Measurements from ENCODE around the gene ALKBH4. TPM values are rescaled to one million over a fixed set of nuclear protein-coding genes. Genes with fewer than 3 reads are reported as not detected.
A peak's percentile ranks its signal among the peaks of the same experiment; 100 is the strongest.

The ALKBH4 gene
- total and polyA plus RNA-seq, 10 of the 15 experiments (the other 5 are each of a cell fraction or from before 2014, with no cell fraction given) = 4.1 to 16.9 (median 11.3) TPM

DNA sequence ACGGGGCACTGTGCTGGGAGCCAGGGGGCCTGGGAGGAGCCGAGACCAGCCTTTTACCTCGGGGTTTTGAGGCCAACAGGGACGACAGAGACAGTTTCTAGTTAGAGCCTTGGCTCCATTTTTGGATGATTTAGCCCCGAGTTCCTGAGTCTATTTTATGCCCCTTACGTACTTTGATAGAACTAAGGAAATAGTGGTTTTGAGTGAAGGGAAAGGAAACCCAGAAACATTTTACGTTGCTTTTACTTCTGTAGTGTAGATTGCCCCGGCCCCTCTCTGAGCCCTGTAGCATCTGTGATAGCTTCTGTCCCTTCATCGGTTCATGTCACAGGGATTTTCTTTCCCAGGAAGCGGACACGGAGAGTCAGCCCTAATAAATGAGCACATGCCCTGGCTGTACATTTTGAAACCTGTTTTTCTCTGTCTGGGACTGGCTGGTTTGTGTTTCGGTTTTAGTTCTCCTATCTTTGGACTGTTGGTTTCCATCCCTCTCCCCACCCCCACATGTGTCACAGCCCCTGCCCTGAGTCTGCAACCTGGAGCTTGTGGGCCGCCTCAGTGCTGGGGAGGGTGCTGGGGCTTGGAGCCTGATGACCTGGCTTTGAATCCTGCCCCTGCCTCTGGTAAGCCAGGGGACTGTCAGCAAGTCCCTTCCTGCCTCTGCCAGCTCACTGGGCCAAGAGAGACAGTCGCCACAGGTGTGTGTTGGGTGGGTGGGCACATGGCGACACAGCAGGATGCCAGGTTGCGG is 38.2 kb downstream of the ALKBH4 start (continued):
- TF ChIP-seq, protein P1, sequence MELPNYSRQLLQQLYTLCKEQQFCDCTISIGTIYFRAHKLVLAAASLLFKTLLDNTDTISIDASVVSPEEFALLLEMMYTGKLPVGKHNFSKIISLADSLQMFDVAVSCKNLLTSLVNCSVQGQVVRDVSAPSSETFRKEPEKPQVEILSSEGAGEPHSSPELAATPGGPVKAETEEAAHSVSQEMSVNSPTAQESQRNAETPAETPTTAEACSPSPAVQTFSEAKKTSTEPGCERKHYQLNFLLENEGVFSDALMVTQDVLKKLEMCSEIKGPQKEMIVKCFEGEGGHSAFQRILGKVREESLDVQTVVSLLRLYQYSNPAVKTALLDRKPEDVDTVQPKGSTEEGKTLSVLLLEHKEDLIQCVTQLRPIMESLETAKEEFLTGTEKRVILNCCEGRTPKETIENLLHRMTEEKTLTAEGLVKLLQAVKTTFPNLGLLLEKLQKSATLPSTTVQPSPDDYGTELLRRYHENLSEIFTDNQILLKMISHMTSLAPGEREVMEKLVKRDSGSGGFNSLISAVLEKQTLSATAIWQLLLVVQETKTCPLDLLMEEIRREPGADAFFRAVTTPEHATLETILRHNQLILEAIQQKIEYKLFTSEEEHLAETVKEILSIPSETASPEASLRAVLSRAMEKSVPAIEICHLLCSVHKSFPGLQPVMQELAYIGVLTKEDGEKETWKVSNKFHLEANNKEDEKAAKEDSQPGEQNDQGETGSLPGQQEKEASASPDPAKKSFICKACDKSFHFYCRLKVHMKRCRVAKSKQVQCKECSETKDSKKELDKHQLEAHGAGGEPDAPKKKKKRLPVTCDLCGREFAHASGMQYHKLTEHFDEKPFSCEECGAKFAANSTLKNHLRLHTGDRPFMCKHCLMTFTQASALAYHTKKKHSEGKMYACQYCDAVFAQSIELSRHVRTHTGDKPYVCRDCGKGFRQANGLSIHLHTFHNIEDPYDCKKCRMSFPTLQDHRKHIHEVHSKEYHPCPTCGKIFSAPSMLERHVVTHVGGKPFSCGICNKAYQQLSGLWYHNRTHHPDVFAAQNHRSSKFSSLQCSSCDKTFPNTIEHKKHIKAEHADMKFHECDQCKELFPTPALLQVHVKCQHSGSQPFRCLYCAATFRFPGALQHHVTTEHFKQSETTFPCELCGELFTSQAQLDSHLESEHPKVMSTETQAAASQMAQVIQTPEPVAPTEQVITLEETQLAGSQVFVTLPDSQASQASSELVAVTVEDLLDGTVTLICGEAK (IDR thresholded peaks at IDR 0.05; ENCODE audit: borderline replicate concordance) = no peak
- no peak for TF ChIP-seq SUPT20H (IDR thresholded peaks at IDR 0.05; ENCODE audit: borderline replicate concordance, control insufficient read depth, low read depth, low read length)
- TF ChIP-seq JUNB (IDR thresholded peaks at IDR 0.05) = no peak
- no peak for TF ChIP-seq ZNF274 (IDR thresholded peaks at IDR 0.05; ENCODE audit: insufficient read depth, insufficient read length)
- no peak for TF ChIP-seq FOXK2 (IDR thresholded peaks at IDR 0.05)
- TF ChIP-seq TCF12 (IDR thresholded peaks at IDR 0.05; ENCODE audit: low read depth, low read length) = peak; percentile 58
- no peak for TF ChIP-seq JUND (IDR thresholded peaks at IDR 0.05; ENCODE audit: low read depth, low read length)
- TF ChIP-seq, protein P2, sequence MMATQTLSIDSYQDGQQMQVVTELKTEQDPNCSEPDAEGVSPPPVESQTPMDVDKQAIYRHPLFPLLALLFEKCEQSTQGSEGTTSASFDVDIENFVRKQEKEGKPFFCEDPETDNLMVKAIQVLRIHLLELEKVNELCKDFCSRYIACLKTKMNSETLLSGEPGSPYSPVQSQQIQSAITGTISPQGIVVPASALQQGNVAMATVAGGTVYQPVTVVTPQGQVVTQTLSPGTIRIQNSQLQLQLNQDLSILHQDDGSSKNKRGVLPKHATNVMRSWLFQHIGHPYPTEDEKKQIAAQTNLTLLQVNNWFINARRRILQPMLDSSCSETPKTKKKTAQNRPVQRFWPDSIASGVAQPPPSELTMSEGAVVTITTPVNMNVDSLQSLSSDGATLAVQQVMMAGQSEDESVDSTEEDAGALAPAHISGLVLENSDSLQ (IDR thresholded peaks at IDR 0.05) = no peak; the same call in 1 of the 2 replicates
- no peak for TF ChIP-seq CHD1 (IDR thresholded peaks at IDR 0.05; ENCODE audit: low read depth, low read length)
- TF ChIP-seq, protein P3, sequence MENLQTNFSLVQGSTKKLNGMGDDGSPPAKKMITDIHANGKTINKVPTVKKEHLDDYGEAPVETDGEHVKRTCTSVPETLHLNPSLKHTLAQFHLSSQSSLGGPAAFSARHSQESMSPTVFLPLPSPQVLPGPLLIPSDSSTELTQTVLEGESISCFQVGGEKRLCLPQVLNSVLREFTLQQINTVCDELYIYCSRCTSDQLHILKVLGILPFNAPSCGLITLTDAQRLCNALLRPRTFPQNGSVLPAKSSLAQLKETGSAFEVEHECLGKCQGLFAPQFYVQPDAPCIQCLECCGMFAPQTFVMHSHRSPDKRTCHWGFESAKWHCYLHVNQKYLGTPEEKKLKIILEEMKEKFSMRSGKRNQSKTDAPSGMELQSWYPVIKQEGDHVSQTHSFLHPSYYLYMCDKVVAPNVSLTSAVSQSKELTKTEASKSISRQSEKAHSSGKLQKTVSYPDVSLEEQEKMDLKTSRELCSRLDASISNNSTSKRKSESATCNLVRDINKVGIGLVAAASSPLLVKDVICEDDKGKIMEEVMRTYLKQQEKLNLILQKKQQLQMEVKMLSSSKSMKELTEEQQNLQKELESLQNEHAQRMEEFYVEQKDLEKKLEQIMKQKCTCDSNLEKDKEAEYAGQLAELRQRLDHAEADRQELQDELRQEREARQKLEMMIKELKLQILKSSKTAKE (IDR thresholded peaks at IDR 0.05; ENCODE audit: low read depth, poor library complexity, severe bottlenecking) = peak; percentile 90
- no peak; the same call in 1 of the 2 replicates for TF ChIP-seq SPI1 (IDR thresholded peaks at IDR 0.05; ENCODE audit: borderline replicate concordance, insufficient read depth, low read depth, low read length)
- no peak for TF ChIP-seq SUZ12 (IDR thresholded peaks at IDR 0.05; ENCODE audit: unreplicated experiment)
- no peak for TF ChIP-seq MYB (IDR thresholded peaks at IDR 0.05; ENCODE audit: borderline replicate concordance, low read depth, low read length)
- peak; percentile 58; the same call in 1 of the 2 replicates for TF ChIP-seq TBL1XR1 (IDR thresholded peaks at IDR 0.05; ENCODE audit: low read depth, low read length)
- TF ChIP-seq, protein P4, sequence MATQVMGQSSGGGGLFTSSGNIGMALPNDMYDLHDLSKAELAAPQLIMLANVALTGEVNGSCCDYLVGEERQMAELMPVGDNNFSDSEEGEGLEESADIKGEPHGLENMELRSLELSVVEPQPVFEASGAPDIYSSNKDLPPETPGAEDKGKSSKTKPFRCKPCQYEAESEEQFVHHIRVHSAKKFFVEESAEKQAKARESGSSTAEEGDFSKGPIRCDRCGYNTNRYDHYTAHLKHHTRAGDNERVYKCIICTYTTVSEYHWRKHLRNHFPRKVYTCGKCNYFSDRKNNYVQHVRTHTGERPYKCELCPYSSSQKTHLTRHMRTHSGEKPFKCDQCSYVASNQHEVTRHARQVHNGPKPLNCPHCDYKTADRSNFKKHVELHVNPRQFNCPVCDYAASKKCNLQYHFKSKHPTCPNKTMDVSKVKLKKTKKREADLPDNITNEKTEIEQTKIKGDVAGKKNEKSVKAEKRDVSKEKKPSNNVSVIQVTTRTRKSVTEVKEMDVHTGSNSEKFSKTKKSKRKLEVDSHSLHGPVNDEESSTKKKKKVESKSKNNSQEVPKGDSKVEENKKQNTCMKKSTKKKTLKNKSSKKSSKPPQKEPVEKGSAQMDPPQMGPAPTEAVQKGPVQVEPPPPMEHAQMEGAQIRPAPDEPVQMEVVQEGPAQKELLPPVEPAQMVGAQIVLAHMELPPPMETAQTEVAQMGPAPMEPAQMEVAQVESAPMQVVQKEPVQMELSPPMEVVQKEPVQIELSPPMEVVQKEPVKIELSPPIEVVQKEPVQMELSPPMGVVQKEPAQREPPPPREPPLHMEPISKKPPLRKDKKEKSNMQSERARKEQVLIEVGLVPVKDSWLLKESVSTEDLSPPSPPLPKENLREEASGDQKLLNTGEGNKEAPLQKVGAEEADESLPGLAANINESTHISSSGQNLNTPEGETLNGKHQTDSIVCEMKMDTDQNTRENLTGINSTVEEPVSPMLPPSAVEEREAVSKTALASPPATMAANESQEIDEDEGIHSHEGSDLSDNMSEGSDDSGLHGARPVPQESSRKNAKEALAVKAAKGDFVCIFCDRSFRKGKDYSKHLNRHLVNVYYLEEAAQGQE (IDR thresholded peaks at IDR 0.05; ENCODE audit: low read depth, low read length) = no peak
- peak; percentile 62; the same call in 1 of the 2 replicates for TF ChIP-seq ZBED1 (IDR thresholded peaks at IDR 0.05; ENCODE audit: borderline replicate concordance)
- peak; percentile 85 for TF ChIP-seq IKZF1 (conservative IDR thresholded peaks at IDR 0.05)
- no peak; the same call in 1 of the 2 replicates for TF ChIP-seq POLR2AphosphoS2 (IDR thresholded peaks at IDR 0.05; ENCODE audit: low read depth, low read length)

Measured in GM12878 (cell line).